ENCODE results near the gene C6orf52. TPM values are rescaled to one million over a fixed set of nuclear protein-coding genes. Genes with fewer than 3 reads are reported as not detected.

C6orf52 gene
- 0.71 and 1.4 TPM in 2 replicates for polyA plus RNA-seq (2012; rRNA removed)
- 1.3 TPM in 2 replicates for polyA plus RNA-seq (2012; cell fraction: cytosol; rRNA removed)
- polyA plus RNA-seq (2012; cell fraction: nucleus; rRNA removed), result 0.86 and 1.5 TPM in 2 replicates

DNA sequence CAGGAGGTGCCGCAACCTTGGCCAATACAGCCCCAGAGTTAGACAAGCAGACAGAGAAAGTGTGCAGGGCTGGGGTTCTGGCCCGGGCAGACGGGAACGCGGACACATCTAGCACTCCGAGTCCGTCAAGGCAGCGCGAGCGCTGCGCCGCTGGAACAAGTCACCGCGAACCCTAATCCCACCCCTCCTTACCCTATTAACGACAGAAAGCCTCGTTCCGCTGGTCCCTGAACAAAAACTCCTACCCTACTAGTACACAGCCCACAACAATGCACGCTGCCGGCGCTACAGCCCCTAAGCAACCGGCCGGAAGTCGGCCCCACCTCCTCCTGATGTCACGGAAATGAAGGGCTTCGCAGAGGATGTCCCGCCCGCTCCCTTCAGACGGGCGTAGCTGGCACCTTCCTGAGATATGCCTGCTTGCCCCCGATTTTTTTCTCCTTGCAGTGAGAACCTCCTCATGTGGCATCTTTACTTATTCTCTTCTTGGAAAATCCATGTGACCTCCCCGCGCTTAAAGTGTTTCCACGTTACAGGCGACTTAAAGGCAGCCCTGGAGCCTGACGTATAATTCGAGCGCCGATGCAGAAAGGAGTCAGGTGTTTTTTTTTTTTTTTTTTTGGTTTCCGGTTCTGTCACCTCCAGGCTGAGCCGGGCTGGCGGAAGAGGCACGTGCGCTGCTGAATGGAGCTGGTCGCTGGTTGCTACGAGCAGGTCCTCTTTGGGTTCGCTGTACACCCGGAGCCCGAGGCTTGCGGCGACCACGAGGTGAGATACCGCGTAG is at the start of gene C6orf52, which contains the start of gene PAK1IP1:
TSS of gene C6orf52 (minus strand) at position 315 of the 784 bp plus-strand sequence. CDS start 7,066 bp downstream, outside the sequence.
TSS of gene PAK1IP1 (plus strand) at position 671 of the 784 bp plus-strand sequence. CDS start at position 685, 14 bp downstream.
- ChIA-PET CTCF (interaction anchor here (2.6 kb wide), 1 partner anchor 184 kb away, joined by 12 read pairs; no protein-coding TSS in a partner anchor), POLR2A (interaction anchor here (0.6 to 2.3 kb wide), 11 partner anchors 25 to 698 kb away, joined by 3 to 16 read pairs (median 5); partner anchors contain the start of genes TMEM14B and TMEM14C)
- Histone ChIP-seq H3F3A (replicated peaks; ENCODE audit: insufficient read depth) (peaks cover 4% of the 10 kb centered on the region), H3K4me1 (ENCODE audit: control insufficient read depth in 1 of 2, insufficient read depth in 2 of 2, low read depth in 1 of 2, low read length in 1 of 2) (peaks cover 9 to 11% of the 10 kb centered on the region in 2 experiments; a peak in 3 of 4 replicates), H3K27me3 (ENCODE audit: insufficient read depth) (no peaks in the 10 kb centered on the region), H4K20me1 (ENCODE audit: insufficient read depth) (no peaks in the 10 kb centered on the region), H2AFZ (ENCODE audit: low read depth) (peak within 1 kb of the TSS; percentile 87), H3K36me3 (replicated peaks in 1 of 2; ENCODE audit: control insufficient read depth in 1 of 2, insufficient read depth in 2 of 2, low read length in 1 of 2) (peaks cover 7 to 17% of the 10 kb centered on the region in 2 experiments), H3K27ac (ENCODE audit: low read depth in 2 of 2, low read length in 1 of 2) (peak within 1 kb of the TSS; percentile 95 to 97), H3K9me2 (no peaks in the 10 kb centered on the region), H3K9ac (peak within 1 kb of the TSS; percentile 91), H3K9me3 (no peaks in the 10 kb centered on the region), H3K79me2 (ENCODE audit: insufficient read depth) (peaks cover 58% of the 10 kb centered on the region), H3K4me2 (peak within 1 kb of the TSS; percentile 96), H3K4me3 (ENCODE audit: low read depth in 2 of 2, low read length in 1 of 2) (peak within 1 kb of the TSS; percentile 65 to 71)
- WGBS (ENCODE audit: low lambda C conversion rate), result under 1% methylated on average over 43 of the region's 53 CpGs
- TF ChIP-seq RFX5 (IDR thresholded peaks at IDR 0.05; ENCODE audit: low read length) (0 out of 2 replicates have a peak, but pooled peaks have one; percentile 57), SIN3A (IDR thresholded peaks at IDR 0.05; ENCODE audit: borderline replicate concordance, low read depth, low read length) (peak; percentile 95), YY1 (IDR thresholded peaks at IDR 0.05; ENCODE audit: low read depth) (peak; percentile 64; the same call in 1 of the 2 replicates), RAD21 (IDR thresholded peaks at IDR 0.05; ENCODE audit: low read length) (no peak), ELF1 (IDR thresholded peaks at IDR 0.05) (peak; percentile 56; the same call in 1 of the 2 replicates), USF2 (IDR thresholded peaks at IDR 0.05; ENCODE audit: borderline replicate concordance, low read depth, low read length) (no peak; the same call in 1 of the 2 replicates), EP300 (IDR thresholded peaks at IDR 0.05; ENCODE audit: borderline replicate concordance in 1 of 2, low read depth in 1 of 2, low read length in 1 of 2) (no peak), TAF1 (IDR thresholded peaks at IDR 0.05; ENCODE audit: borderline replicate concordance, low read depth, low read length) (peak; percentile 73), CHD2 (IDR thresholded peaks at IDR 0.05; ENCODE audit: low read length, partially characterized antibody) (peak; percentile 77), GABPA (IDR thresholded peaks at IDR 0.05; ENCODE audit: low read depth) (peak; percentile 92), PBX3 (IDR thresholded peaks at IDR 0.05) (peak; percentile 77), RXRA (IDR thresholded peaks at IDR 0.05; ENCODE audit: borderline replicate concordance, low read depth) (no peak), MXI1 (IDR thresholded peaks at IDR 0.05; ENCODE audit: low read depth, low read length) (peak; percentile 100), GATA2 (CRISPR knock-in tag; IDR thresholded peaks at IDR 0.05) (no peak), FOXJ3 (CRISPR knock-in tag; IDR thresholded peaks at IDR 0.05) (no peak), POLR2AphosphoS5 (IDR thresholded peaks at IDR 0.05; ENCODE audit: low read depth, low read length) (peak; percentile 98), REST (IDR thresholded peaks at IDR 0.05; ENCODE audit: low read depth, low read length) (peak; percentile 28; the same call in 1 of the 2 replicates), MEF2A (IDR thresholded peaks at IDR 0.05; ENCODE audit: borderline replicate concordance, low read depth) (no peak)
- TF ChIP-seq, protein P1, sequence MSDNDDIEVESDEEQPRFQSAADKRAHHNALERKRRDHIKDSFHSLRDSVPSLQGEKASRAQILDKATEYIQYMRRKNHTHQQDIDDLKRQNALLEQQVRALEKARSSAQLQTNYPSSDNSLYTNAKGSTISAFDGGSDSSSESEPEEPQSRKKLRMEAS (IDR thresholded peaks at IDR 0.05; ENCODE audit: low read depth), result peak; percentile 97
- TF ChIP-seq, protein P2, sequence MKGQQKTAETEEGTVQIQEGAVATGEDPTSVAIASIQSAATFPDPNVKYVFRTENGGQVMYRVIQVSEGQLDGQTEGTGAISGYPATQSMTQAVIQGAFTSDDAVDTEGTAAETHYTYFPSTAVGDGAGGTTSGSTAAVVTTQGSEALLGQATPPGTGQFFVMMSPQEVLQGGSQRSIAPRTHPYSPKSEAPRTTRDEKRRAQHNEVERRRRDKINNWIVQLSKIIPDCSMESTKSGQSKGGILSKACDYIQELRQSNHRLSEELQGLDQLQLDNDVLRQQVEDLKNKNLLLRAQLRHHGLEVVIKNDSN (IDR thresholded peaks at IDR 0.05; ENCODE audit: borderline replicate concordance, low read depth), result peak; percentile 77; the same call in 1 of the 2 replicates
- TF ChIP-seq, protein P3, sequence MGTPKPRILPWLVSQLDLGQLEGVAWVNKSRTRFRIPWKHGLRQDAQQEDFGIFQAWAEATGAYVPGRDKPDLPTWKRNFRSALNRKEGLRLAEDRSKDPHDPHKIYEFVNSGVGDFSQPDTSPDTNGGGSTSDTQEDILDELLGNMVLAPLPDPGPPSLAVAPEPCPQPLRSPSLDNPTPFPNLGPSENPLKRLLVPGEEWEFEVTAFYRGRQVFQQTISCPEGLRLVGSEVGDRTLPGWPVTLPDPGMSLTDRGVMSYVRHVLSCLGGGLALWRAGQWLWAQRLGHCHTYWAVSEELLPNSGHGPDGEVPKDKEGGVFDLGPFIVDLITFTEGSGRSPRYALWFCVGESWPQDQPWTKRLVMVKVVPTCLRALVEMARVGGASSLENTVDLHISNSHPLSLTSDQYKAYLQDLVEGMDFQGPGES (IDR thresholded peaks at IDR 0.05; ENCODE audit: low read depth, low read length), result no peak
- DNase-seq, result peak; percentile 90
